Endothelial cell of umbilical vein (primary cell): ENCODE data around the gene SSR4. TPM values are rescaled to one million over a fixed set of nuclear protein-coding genes. Genes with fewer than 3 reads are reported as not detected.

Experiments
- BruUV-seq: library from RNA; stranded (reverse); fragments of 400-500 nt; replicated peaks from 2 replicates; lab custom pipeline; 2021; lab: Mats Ljungman, UMichigan
- CTCF ChIA-PET: fragments of 300-600, 350-600 bp; sonication (Branson Sonifier 250); formaldehyde crosslinking; loops from one replicate; lab custom pipeline; 2021; ENCODE audit warnings: antibody characterized with exemption, inconsistent platforms; lab: Charles Lee
- POLR2A ChIA-PET: fragments of 300-600, 350-600 bp; sonication (Branson Sonifier 250); formaldehyde crosslinking; loops from one replicate; lab custom pipeline; 2021; ENCODE audit warnings: antibody characterized with exemption, inconsistent platforms; lab: Charles Lee
- DNase-seq: peaks from one replicate; pipeline ENCODE4 v3.0.0-alpha.2; 2011; ENCODE audit warnings: low read depth, low spot score
- FAIRE-seq: peaks from 2 replicates; lab custom pipeline; 2011; peaks lifted over from hg19 to GRCh38; lab: Jason Lieb, UNC
- H2AFZ ChIP-seq: 2 replicates; pipeline ENCODE4 v1.6.0; 2012; ENCODE audit warnings: low read depth, low read length, control low read depth, inconsistent platforms
- H3K27ac ChIP-seq: 2 replicates; pipeline ENCODE4 v1.5.1; 2011; ENCODE audit warnings: low read depth, mild to moderate bottlenecking, control low read depth, low read length, moderate library complexity; ENCODE audit not compliant: insufficient read depth
- H3K27me3 ChIP-seq, 2 experiments: 2 replicates each; pipeline versions ENCODE4 v1.6.0 to v1.6.1; 2011; ENCODE audit warnings: low read length in 2 of 2, mixed read lengths in 1 of 2; ENCODE audit not compliant: control insufficient read depth in 2 of 2, insufficient read depth in 2 of 2
- H3K36me3 ChIP-seq, 2 experiments: 2 replicates in 1 of 2; 3 replicates in 1 of 2; pipeline ENCODE4 v1.5.1; 2011; ENCODE audit warnings: low read length in 2 of 2, mild to moderate bottlenecking in 1 of 2, moderate library complexity in 1 of 2; ENCODE audit not compliant: control insufficient read depth in 2 of 2, insufficient read depth in 2 of 2; ENCODE audit errors: extremely low read depth in 1 of 2
- H3K4me1 ChIP-seq: 3 replicates; pipeline ENCODE4 v1.5.1; 2011; ENCODE audit warnings: mild to moderate bottlenecking, low read length; ENCODE audit not compliant: control insufficient read depth, insufficient read depth; ENCODE audit errors: extremely low read depth
- H3K4me2 ChIP-seq: 2 replicates; pipeline ENCODE4 v1.6.1; 2011; ENCODE audit warnings: low read length, control low read depth, mixed read lengths; ENCODE audit not compliant: insufficient read depth
- H3K4me3 ChIP-seq, 3 experiments: fragments of 200-600 bp in 1 of 3; sonication (generic), shearing (Covaris generic) in 1 of 3; replicated peaks in 1 of 3; 2 replicates each; pipeline ENCODE4 v1.5.1; 2011 to 2016; ENCODE audit warnings: control low read depth in 3 of 3, low read length in 3 of 3, mild to moderate bottlenecking in 2 of 3, inconsistent platforms in 1 of 3, low read depth in 1 of 3, moderate library complexity in 1 of 3; ENCODE audit not compliant: insufficient read depth in 1 of 3
- H3K79me2 ChIP-seq: 2 replicates; pipeline ENCODE4 v1.6.0; 2012; ENCODE audit warnings: low read length, inconsistent platforms; ENCODE audit not compliant: control insufficient read depth, insufficient read depth
- H3K9ac ChIP-seq: replicated peaks from 2 replicates; pipeline ENCODE3; 2011; ENCODE audit warnings: low read length, control low read depth; ENCODE audit not compliant: insufficient read depth; ENCODE audit errors: extremely low read depth
- H3K9me1 ChIP-seq: replicated peaks from 3 replicates; pipeline ENCODE4 v1.6.0; 2011; ENCODE audit warnings: mild to moderate bottlenecking, low read length; ENCODE audit not compliant: control insufficient read depth, insufficient read depth; ENCODE audit errors: extremely low read depth
- H3K9me3 ChIP-seq: replicated peaks from 2 replicates; pipeline ENCODE4 v1.5.1; 2012; ENCODE audit warnings: low read length, inconsistent platforms; ENCODE audit not compliant: control insufficient read depth, insufficient read depth
- H4K20me1 ChIP-seq: replicated peaks from 2 replicates; pipeline ENCODE3; 2011; ENCODE audit warnings: mild to moderate bottlenecking, low read length; ENCODE audit not compliant: control insufficient read depth, insufficient read depth; ENCODE audit errors: extremely low read depth
- CTCF ChIP-seq, 2 donors: IDR thresholded peaks; 1 replicate in 1 of 2; 2 replicates in 1 of 2; pipeline ENCODE4 v1.5.1; 2011; ENCODE audit warnings: low read length in 2 of 2, mild to moderate bottlenecking in 2 of 2, moderate library complexity in 2 of 2, control low read depth in 1 of 2, inconsistent platforms in 1 of 2, low read depth in 1 of 2; ENCODE audit not compliant: insufficient read depth in 1 of 2; ENCODE audit errors: extremely low read depth in 1 of 2
- EZH2 ChIP-seq: IDR thresholded peaks from 2 replicates; pipeline ENCODE4 v1.6.1; 2012; ENCODE audit warnings: borderline replicate concordance, low read depth, mild to moderate bottlenecking, moderate library complexity, low read length, inconsistent platforms; ENCODE audit not compliant: severe bottlenecking
- FOS ChIP-seq: IDR thresholded peaks from 2 replicates; pipeline ENCODE4 v1.6.1; 2011; ENCODE audit warnings: mild to moderate bottlenecking, low read length, moderate library complexity, borderline replicate concordance; ENCODE audit not compliant: insufficient read depth
- GATA2 ChIP-seq: IDR thresholded peaks from 2 replicates; pipeline ENCODE4 v1.7.0; 2011; ENCODE audit warnings: low read depth, mild to moderate bottlenecking, moderate library complexity, mixed read lengths, low read length; ENCODE audit not compliant: insufficient read length, insufficient read depth
- JUN ChIP-seq: IDR thresholded peaks from 2 replicates; pipeline ENCODE4 v1.6.1; 2011; ENCODE audit warnings: borderline replicate concordance, low read depth; ENCODE audit not compliant: insufficient read length, insufficient read depth
- MAX ChIP-seq: IDR thresholded peaks from 2 replicates; pipeline ENCODE4 v1.6.1; 2011; ENCODE audit not compliant: insufficient read depth, insufficient read length
- MYC ChIP-seq: IDR thresholded peaks from one replicate; pipeline ENCODE4 v1.6.1; 2011; ENCODE audit warnings: mild to moderate bottlenecking, low read depth, low read length
- POLR2A ChIP-seq: IDR thresholded peaks from 2 replicates; pipeline ENCODE4 v1.6.1; 2012; ENCODE audit warnings: low read depth, mild to moderate bottlenecking, control low read depth, low read length
- POLR2AphosphoS5 ChIP-seq: IDR thresholded peaks from 2 replicates; pipeline ENCODE4 v1.6.1; 2012; ENCODE audit warnings: low read depth, mild to moderate bottlenecking, control low read depth, low read length, moderate library complexity; ENCODE audit not compliant: insufficient read depth
- dilution Hi-C: fragments of 300-500 bp; cut with MboI; formaldehyde crosslinking; loops from one replicate; pipeline ENCODE4 v1.15.0; 2019; ENCODE audit warnings: low sequenced_read_pairs; ENCODE audit not compliant: extremely low pct_ligation_motif_present
- intact Hi-C: fragments of 100-400 bp; cut with micrococcal nuclease; formaldehyde crosslinking; loops from one replicate; pipeline ENCODE4 v1.10.0; 2022
- polyA plus RNA-seq, 4 experiments: library from polyadenylated mRNA; depleted of rRNA in 3 of 4; stranded (reverse) in 3 of 4; unstranded in 1 of 4; fragments of >200 nt; gene quantifications; 2 replicates each; pipeline versions ENCODE4 v1.2.1 to v1.2.3, GENCODE V29; 2011 to 2012; ENCODE audit warnings: missing spikeins in 1 of 4
- total RNA-seq: library from RNA; stranded (reverse); gene quantifications from 2 replicates; pipeline ENCODE4 v1.2.3, GENCODE V29; 2021

SSR4 gene
- total and polyA plus RNA-seq, 2 donors (not counting 3 experiments of a cell fraction or from before 2014, with no cell fraction given) = 235 to 732 TPM

GRCh38 chrX:153791104-153791852 is 3.2 kb upstream of the SSR4 start:
- intact Hi-C loops = loop anchor here (10.0 kb wide), 1 partner anchor 84 kb away; no protein-coding TSS in a partner anchor
- H3K27me3 ChIP-seq = no peaks in the 10 kb centered on the region
- H3K4me3 ChIP-seq = no peak overlapping the region
- H3K27ac ChIP-seq = no peak overlapping the region
- H3K9me1 ChIP-seq = no peaks in the 10 kb centered on the region
- CTCF ChIA-PET = no interaction called here
- dilution Hi-C loops = no loop called here
- no peak overlapping the region for H2AFZ ChIP-seq
- TF ChIP-seq POLR2A (no peak), POLR2AphosphoS5 (no peak), JUN (no peak), EZH2 (no peak), CTCF (IDR thresholded peaks at IDR 0.05; ENCODE audit: extremely low read depth in 1 of 2, insufficient read depth in 1 of 2, low read depth in 1 of 2, low read length in 2 of 2) (no peak), MAX (no peak), FOS (no peak), GATA2 (no peak), MYC (no peak)
- peaks cover 15% of the 10 kb centered on the region for H3K4me1 ChIP-seq
- FAIRE-seq (no peak), DNase-seq (no peak)
- H4K20me1 ChIP-seq = no peaks in the 10 kb centered on the region
- no TSS peak for BruUV-seq
- no peaks in the 10 kb centered on the region for H3K9me3 ChIP-seq
- H3K36me3 ChIP-seq = peaks cover 0 to 13% of the 10 kb centered on the region in 2 experiments
- peaks cover 49% of the 10 kb centered on the region for H3K79me2 ChIP-seq
- H3K4me2 ChIP-seq = no peak overlapping the region
- H3K9ac ChIP-seq = no peak overlapping the region
- POLR2A ChIA-PET = no interaction called here
